ENCODE data around the gene MRPS31. TPM values are rescaled to one million over a fixed set of nuclear protein-coding genes. Genes with fewer than 3 reads are reported as not detected.
A peak's percentile ranks its signal among the peaks of the same experiment; 100 is the strongest.

MRPS31 gene
- total RNA-seq, 3 donors from 2014 or later, result 20.3 to 21.2 (median 20.9) TPM

- Histone ChIP-seq H3K4me1 (ENCODE audit: low read depth) (peaks cover 11% of the 10 kb centered on the region), H3K4me3 (no peak overlapping the region), H3K36me3 (ENCODE audit: low read depth) (no peaks in the 10 kb centered on the region), H3K9me3 (no peaks in the 10 kb centered on the region)
- intact Hi-C loops (cut with DNase I, micrococcal nuclease), result no loop called here
- peak in 1 of 3 donors; percentile 42 for DNase-seq
- TF ChIP-seq CTCF (IDR thresholded peaks at IDR 0.05), result no peak
- ATAC-seq, result peak; percentile 69
These were observed 30.5 kb upstream of the MRPS31 start for GRCh38 chr13:40801255-40802217.

GRCh38 chr13:40800559-40800958, 29.6 kb upstream of the MRPS31 start:
- H3K4me1 ChIP-seq (ENCODE audit: low read depth), result peaks cover 11% of the 10 kb centered on the region
- no peaks in the 10 kb centered on the region for H3K36me3 ChIP-seq (ENCODE audit: low read depth)
- H3K4me3 ChIP-seq, result no peak overlapping the region
- intact Hi-C loops (cut with DNase I, micrococcal nuclease), result no loop called here
- no peaks in the 10 kb centered on the region for H3K9me3 ChIP-seq
- DNase-seq (no peak), ATAC-seq (no peak)
- TF ChIP-seq CTCF (IDR thresholded peaks at IDR 0.05), result no peak

- Histone ChIP-seq H3K4me3 (no peak overlapping the region), H3K4me1 (ENCODE audit: low read depth) (peaks cover 11% of the 10 kb centered on the region), H3K9me3 (no peaks in the 10 kb centered on the region), H3K36me3 (ENCODE audit: low read depth) (no peaks in the 10 kb centered on the region)
- no peak for TF ChIP-seq CTCF (IDR thresholded peaks at IDR 0.05)
- ATAC-seq (no peak), DNase-seq (no peak)
- intact Hi-C loops (cut with DNase I, micrococcal nuclease), result no loop called here
These were observed 28.5 kb upstream of the MRPS31 start for GRCh38 chr13:40799508-40799907.

- intact Hi-C loops (cut with DNase I, micrococcal nuclease), result no loop called here
- H3K9me3 ChIP-seq, result no peaks in the 10 kb centered on the region
- no peaks in the 10 kb centered on the region for H3K36me3 ChIP-seq (ENCODE audit: low read depth)
- ATAC-seq (no peak), DNase-seq (peak in 1 of 3 donors; percentile 43)
- no peak overlapping the region for H3K4me3 ChIP-seq
- H3K4me1 ChIP-seq (ENCODE audit: low read depth), result peaks cover 11% of the 10 kb centered on the region
- TF ChIP-seq CTCF (IDR thresholded peaks at IDR 0.05), result no peak
These were observed 27.4 kb upstream of the MRPS31 start for GRCh38 chr13:40798380-40798779.

GRCh38 chr13:40796649-40797048, 25.7 kb upstream of the MRPS31 start:
- no peak for ATAC-seq
- TF ChIP-seq CTCF (IDR thresholded peaks at IDR 0.05), result no peak
- DNase-seq, result no peak
- Histone ChIP-seq H3K9me3 (no peaks in the 10 kb centered on the region), H3K4me1 (ENCODE audit: low read depth) (peaks cover under 1% of the 10 kb centered on the region), H3K4me3 (no peak overlapping the region), H3K36me3 (ENCODE audit: low read depth) (no peaks in the 10 kb centered on the region)
- intact Hi-C loops (cut with DNase I, micrococcal nuclease), result no loop called here

Data from mucosa of descending colon (tissue), 3 donors.